Omental fat pad (tissue), 4 donors: ENCODE data around the gene FAM180B. TPM values are rescaled to one million over a fixed set of nuclear protein-coding genes. Genes with fewer than 3 reads are reported as not detected.

Source experiments
- ATAC-seq: fragments of 150-250 bp; one replicate; pipeline ENCODE4 v1.9.1; 2016; ENCODE audit warnings: mild to moderate bottlenecking, moderate library complexity; ENCODE audit not compliant: low FRiP score
- DNase-seq: peaks from one replicate; pipeline ENCODE4 v3.0.0-alpha.2; 2019; ENCODE audit warnings: low spot score
- total RNA-seq, 4 donors: library from RNA; depleted of rRNA; stranded (reverse); fragments of >200 nt; gene quantifications; one replicate each; pipeline ENCODE4 v1.1.0, GENCODE V29; 2016
- TF ChIP-seq, protein P1 (sequence below), 3 donors: fragments of 450-650 bp; IDR thresholded peaks; one replicate each; pipeline ENCODE4 v1.5.1; 2016 to 2017; ENCODE audit warnings: antibody characterized with exemption in 3 of 3, mild to moderate bottlenecking in 3 of 3, moderate library complexity in 2 of 3

Gene FAM180B
- total RNA-seq, 4 donors from 2014 or later: 0.48 TPM; not detected in 3

DNA sequence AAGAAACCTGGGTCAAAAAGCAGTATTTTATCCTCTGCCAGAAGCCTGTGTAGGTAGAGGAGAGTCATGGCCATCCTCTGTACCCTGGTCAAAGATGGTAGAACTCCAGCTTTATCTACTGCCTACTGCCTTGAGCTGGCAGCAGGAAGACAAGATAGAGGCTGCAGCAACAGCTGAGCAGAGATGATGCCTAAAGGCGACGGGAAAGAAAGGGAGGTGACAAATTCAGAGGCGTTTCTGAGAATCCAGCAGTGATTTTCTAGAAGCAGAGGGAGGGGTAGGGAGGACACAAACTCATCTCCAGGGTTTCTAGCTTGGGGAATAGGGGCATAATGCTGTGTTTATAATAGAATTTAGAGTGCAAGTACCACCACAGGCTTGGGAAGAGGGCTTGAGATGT, 23.2 kb downstream of the FAM180B start:
- TF ChIP-seq, protein P1, sequence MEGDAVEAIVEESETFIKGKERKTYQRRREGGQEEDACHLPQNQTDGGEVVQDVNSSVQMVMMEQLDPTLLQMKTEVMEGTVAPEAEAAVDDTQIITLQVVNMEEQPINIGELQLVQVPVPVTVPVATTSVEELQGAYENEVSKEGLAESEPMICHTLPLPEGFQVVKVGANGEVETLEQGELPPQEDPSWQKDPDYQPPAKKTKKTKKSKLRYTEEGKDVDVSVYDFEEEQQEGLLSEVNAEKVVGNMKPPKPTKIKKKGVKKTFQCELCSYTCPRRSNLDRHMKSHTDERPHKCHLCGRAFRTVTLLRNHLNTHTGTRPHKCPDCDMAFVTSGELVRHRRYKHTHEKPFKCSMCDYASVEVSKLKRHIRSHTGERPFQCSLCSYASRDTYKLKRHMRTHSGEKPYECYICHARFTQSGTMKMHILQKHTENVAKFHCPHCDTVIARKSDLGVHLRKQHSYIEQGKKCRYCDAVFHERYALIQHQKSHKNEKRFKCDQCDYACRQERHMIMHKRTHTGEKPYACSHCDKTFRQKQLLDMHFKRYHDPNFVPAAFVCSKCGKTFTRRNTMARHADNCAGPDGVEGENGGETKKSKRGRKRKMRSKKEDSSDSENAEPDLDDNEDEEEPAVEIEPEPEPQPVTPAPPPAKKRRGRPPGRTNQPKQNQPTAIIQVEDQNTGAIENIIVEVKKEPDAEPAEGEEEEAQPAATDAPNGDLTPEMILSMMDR (IDR thresholded peaks at IDR 0.05): no peak
- no peak for ATAC-seq
- no peak for DNase-seq

DNA sequence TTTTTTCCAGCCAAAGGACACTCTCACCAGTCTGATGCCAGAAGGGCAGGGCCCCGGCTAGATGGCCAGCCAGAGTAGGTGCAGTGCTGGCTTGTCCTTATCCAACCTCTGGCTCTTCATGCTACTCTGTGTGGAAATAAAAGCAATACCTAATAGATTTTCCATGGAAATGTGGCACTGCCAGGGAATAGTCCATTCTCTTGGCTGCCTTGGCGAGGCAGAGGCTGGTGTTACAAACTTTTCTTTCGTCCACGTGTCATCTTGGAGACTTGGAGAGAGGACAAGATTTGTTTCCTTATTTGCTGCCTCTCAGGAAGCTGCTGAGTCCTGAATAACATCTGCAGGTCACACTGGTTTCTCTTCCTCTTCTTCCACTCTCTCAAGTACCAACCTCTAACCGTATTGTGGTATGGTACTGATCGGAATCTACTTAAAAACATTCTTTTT, 24.9 kb downstream of the FAM180B start:
- ATAC-seq (no peak), DNase-seq (no peak)
- TF ChIP-seq, protein P1 (IDR thresholded peaks at IDR 0.05): no peak

DNA sequence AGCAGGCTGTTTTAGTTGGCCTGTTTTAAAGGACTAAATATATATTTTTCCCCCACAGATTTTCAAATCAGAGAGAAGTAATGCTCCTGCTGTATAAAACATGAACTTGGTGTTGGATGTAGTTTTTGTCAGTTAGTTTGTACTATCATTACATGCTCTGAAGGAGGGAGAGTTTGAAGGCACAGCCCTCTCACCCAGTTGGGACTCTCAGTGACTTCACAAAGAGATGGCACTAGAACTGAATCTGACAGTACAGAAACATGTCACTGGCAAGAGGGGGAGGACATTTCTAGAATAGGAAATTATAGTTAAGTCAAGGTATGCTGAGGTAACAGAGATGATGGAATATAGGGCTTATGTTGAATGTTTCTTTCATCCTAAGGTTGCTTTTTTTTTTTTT, 28.8 kb downstream of the FAM180B start:
- DNase-seq (no peak), ATAC-seq (no peak)
- TF ChIP-seq, protein P1 (IDR thresholded peaks at IDR 0.05): no peak

DNA sequence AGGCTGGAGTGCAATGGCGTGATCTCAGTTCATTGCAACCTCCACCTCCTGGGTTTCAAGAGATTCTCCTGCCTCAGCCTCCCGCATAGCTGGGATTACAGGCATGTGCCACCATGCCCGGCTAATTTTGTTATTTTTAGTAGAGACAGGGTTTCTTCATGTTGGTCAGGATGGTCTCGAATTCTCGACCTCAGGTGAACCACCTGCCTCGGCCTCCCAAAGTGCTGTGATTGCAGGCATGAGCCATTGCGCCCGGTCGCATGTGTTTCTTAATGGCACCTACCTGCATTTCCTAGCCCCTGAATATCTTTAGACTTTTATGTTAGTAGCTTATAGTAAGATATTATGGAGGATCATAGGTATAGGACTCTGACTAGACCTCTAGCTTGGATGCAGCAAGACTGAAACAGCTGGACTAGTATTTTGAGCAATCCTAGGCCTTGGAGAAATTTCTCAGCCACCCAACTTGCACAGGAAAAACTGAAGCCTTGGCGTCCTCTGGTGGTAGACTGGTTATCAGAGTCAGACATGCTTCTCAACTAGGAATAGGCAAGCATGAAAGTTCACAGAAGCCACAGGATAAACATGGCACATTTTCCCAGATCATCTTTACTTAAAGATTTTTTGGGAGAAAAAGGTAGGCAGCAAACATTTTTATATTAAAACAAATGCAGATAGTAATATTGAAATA, 30.4 kb downstream of the FAM180B start:
- ATAC-seq: peak; percentile 75
- no peak for DNase-seq
- TF ChIP-seq, protein P1 (IDR thresholded peaks at IDR 0.05): no peak

GRCh38 chr11:47617417-47617809, 30.9 kb downstream of the FAM180B start:
- ATAC-seq: no peak
- DNase-seq: no peak
- TF ChIP-seq, protein P1 (IDR thresholded peaks at IDR 0.05): no peak

DNA sequence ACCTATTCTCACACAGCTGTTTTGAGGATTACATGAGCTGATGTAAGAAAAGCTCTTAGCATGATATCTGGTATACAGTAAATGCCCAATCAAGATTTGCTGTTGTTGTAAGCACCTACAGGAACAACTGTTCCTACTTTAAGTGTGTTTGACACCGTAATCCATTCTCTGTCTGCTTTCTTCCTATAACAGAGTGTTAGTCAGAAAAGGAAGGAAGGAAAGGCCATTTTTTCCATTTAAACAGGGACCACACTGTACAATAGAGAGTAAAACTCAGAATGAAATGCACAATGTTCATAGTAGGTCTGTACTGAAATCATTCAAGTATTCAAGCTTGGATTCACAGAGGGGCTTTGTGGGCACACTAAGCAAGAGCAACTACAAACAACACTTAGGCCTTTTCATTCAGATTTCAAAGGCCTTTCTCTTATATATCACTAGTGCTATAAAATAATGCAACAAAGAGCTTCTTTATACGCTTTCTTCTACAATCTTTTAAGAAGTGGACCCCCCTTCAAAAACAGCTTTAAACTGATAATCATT, 34.4 kb downstream of the FAM180B start:
- DNase-seq: no peak
- TF ChIP-seq, protein P1 (IDR thresholded peaks at IDR 0.05): no peak
- ATAC-seq: no peak

GRCh38 chr11:47626234-47626633, 39.8 kb downstream of the FAM180B start:
- TF ChIP-seq, protein P1 (IDR thresholded peaks at IDR 0.05): no peak
- DNase-seq: no peak
- no peak for ATAC-seq
